IMR-90 (cell line): Measurements from ENCODE around the gene SSH2. TPM values are rescaled to one million over a fixed set of nuclear protein-coding genes. Genes with fewer than 3 reads are reported as not detected.

Source experiments
- ATAC-seq: fragments of 200-7000 bp; cut with Tn5 transposase; 2 replicates; pipeline ENCODE4 v1.9.1; 2020; ENCODE audit warnings: low read depth, mild to moderate bottlenecking, moderate library complexity
- BruUV-seq: library from RNA; stranded (reverse); fragments of 400-500 nt; replicated peaks from 2 replicates; lab custom pipeline; 2021; lab: Mats Ljungman, UMichigan
- CTCF ChIA-PET: fragments of 300-600 bp; formaldehyde crosslinking; extraction: SDS; loops from one replicate; lab custom pipeline; 2021; ENCODE audit warnings: antibody characterized with exemption; lab: Yijun Ruan, JAX
- POLR2A ChIA-PET: fragments of 300-600 bp; sonication (Branson Sonifier 250); formaldehyde crosslinking; loops from one replicate; lab custom pipeline; 2022; ENCODE audit warnings: antibody characterized with exemption; ENCODE audit not compliant: unreplicated experiment; lab: Charles Lee
- DNase-seq: peaks from one replicate; pipeline ENCODE4 v3.0.0; 2013
- H2AFZ ChIP-seq: replicated peaks from 2 replicates; pipeline ENCODE3; 2013; ENCODE audit warnings: low read length, mild to moderate bottlenecking; ENCODE audit not compliant: poor library complexity
- H2AK5ac ChIP-seq: 2 replicates; pipeline ENCODE4 v1.6.1; 2013; ENCODE audit warnings: low read depth, low read length, inconsistent platforms
- H2AK9ac ChIP-seq: replicated peaks from 2 replicates; pipeline ENCODE3; 2013; ENCODE audit warnings: mild to moderate bottlenecking, low read depth, low read length, moderate library complexity; ENCODE audit not compliant: poor library complexity
- H2BK120ac ChIP-seq: 2 replicates; pipeline ENCODE4 v1.6.1; 2013; ENCODE audit warnings: low read depth, low read length, inconsistent platforms
- H2BK15ac ChIP-seq: 3 replicates; pipeline ENCODE4 v1.6.1; 2013; ENCODE audit warnings: low read depth, low read length, inconsistent platforms
- H2BK20ac ChIP-seq: 2 replicates; pipeline ENCODE4 v1.6.1; 2013; ENCODE audit warnings: low read depth, mild to moderate bottlenecking, inconsistent platforms, low read length, moderate library complexity
- H2BK5ac ChIP-seq: 2 replicates; pipeline ENCODE4 v1.6.1; 2013; ENCODE audit warnings: mild to moderate bottlenecking, low read depth, low read length, inconsistent platforms; ENCODE audit not compliant: poor library complexity, severe bottlenecking
- H3K14ac ChIP-seq: replicated peaks from 2 replicates; pipeline ENCODE4 v1.6.1; 2013; ENCODE audit warnings: low read depth, low read length, inconsistent platforms
- H3K18ac ChIP-seq: 2 replicates; pipeline ENCODE4 v1.6.1; 2013; ENCODE audit warnings: low read depth, low read length, control low read depth
- H3K23ac ChIP-seq: 2 replicates; pipeline ENCODE4 v1.6.1; 2013; ENCODE audit warnings: low read depth, low read length, inconsistent platforms
- H3K27ac ChIP-seq: 2 replicates; pipeline ENCODE4 v1.5.1; 2013; ENCODE audit warnings: mild to moderate bottlenecking, control low read depth, low read length; ENCODE audit not compliant: insufficient read depth
- H3K27me3 ChIP-seq: 2 replicates; pipeline ENCODE4 v1.6.1; 2013; ENCODE audit warnings: low read length; ENCODE audit not compliant: control insufficient read depth, insufficient read depth
- H3K36me3 ChIP-seq: 2 replicates; pipeline ENCODE4 v1.6.1; 2013; ENCODE audit warnings: low read length, mixed read lengths; ENCODE audit not compliant: control insufficient read depth, insufficient read depth
- H3K4ac ChIP-seq: 2 replicates; pipeline ENCODE4 v1.6.1; 2013; ENCODE audit warnings: low read depth, low read length, inconsistent platforms
- H3K4me1 ChIP-seq: 2 replicates; pipeline ENCODE4 v1.6.1; 2013; ENCODE audit warnings: low read length, mixed read lengths; ENCODE audit not compliant: control insufficient read depth, insufficient read depth
- H3K4me2 ChIP-seq: 2 replicates; pipeline ENCODE4 v1.6.1; 2013; ENCODE audit warnings: low read depth, mild to moderate bottlenecking, control low read depth, low read length, moderate library complexity
- H3K4me3 ChIP-seq: 2 replicates; pipeline ENCODE4 v1.5.1; 2013; ENCODE audit warnings: low read depth, mild to moderate bottlenecking, control low read depth, low read length, moderate library complexity; ENCODE audit not compliant: insufficient read depth
- H3K56ac ChIP-seq: 2 replicates; pipeline ENCODE4 v1.6.1; 2013; ENCODE audit warnings: low read length, inconsistent platforms; ENCODE audit not compliant: insufficient read depth; ENCODE audit errors: extremely low read depth
- H3K79me1 ChIP-seq, 2 experiments: 2 replicates each; pipeline ENCODE4 v1.6.1; 2013; ENCODE audit warnings: low read length in 2 of 2, inconsistent platforms in 1 of 2, low read depth in 1 of 2
- H3K9ac ChIP-seq: 2 replicates; pipeline ENCODE4 v1.6.1; 2013; ENCODE audit warnings: low read depth, low read length, control low read depth
- H3K9me1 ChIP-seq: 2 replicates; pipeline ENCODE4 v1.6.1; 2013; ENCODE audit warnings: low read length, inconsistent platforms; ENCODE audit not compliant: insufficient read depth
- H3K9me3 ChIP-seq: 2 replicates; pipeline ENCODE4 v1.6.1; 2013; ENCODE audit warnings: low read length; ENCODE audit not compliant: control insufficient read depth, insufficient read depth
- H4K20me1 ChIP-seq: 2 replicates; pipeline ENCODE4 v1.6.1; 2013; ENCODE audit warnings: low read length, inconsistent platforms; ENCODE audit not compliant: insufficient read depth
- H4K5ac ChIP-seq: 2 replicates; pipeline ENCODE4 v1.6.1; 2013; ENCODE audit warnings: mild to moderate bottlenecking, low read depth, low read length, control low read depth
- H4K8ac ChIP-seq, 2 experiments: 2 replicates each; pipeline ENCODE4 v1.6.1; 2013; ENCODE audit warnings: low read depth in 2 of 2, low read length in 2 of 2, control low read depth in 1 of 2, inconsistent platforms in 1 of 2
- H4K91ac ChIP-seq: 2 replicates; pipeline ENCODE4 v1.6.1; 2013; ENCODE audit warnings: low read depth, low read length, inconsistent platforms; ENCODE audit not compliant: insufficient read depth
- BHLHE40 ChIP-seq: fragments of 150-350 bp; IDR thresholded peaks from 2 replicates; pipeline ENCODE4 v1.6.1; 2016; ENCODE audit warnings: mild to moderate bottlenecking, low read depth, low read length
- FOS ChIP-seq: fragments of 150-350 bp; IDR thresholded peaks from 2 replicates; pipeline ENCODE4 v1.6.1; 2016; ENCODE audit warnings: low read depth, low read length
- MAFK ChIP-seq: IDR thresholded peaks from 2 replicates; pipeline ENCODE4 v1.6.1; 2012; ENCODE audit warnings: low read depth, low read length, improper control_type of control experiment
- MAZ ChIP-seq: IDR thresholded peaks from 2 replicates; pipeline ENCODE4 v1.6.1; 2012; ENCODE audit warnings: low read depth, mild to moderate bottlenecking, low read length, improper control_type of control experiment, moderate library complexity, borderline replicate concordance
- MXI1 ChIP-seq: IDR thresholded peaks from 2 replicates; pipeline ENCODE4 v1.6.1; 2012; ENCODE audit warnings: low read depth, mild to moderate bottlenecking, low read length, moderate library complexity, borderline replicate concordance
- POLR2A ChIP-seq: IDR thresholded peaks from 2 replicates; pipeline ENCODE4 v1.6.1; 2012; ENCODE audit warnings: mild to moderate bottlenecking, low read depth, low read length
- RCOR1 ChIP-seq: IDR thresholded peaks from 2 replicates; pipeline ENCODE4 v1.6.1; 2012; ENCODE audit warnings: mild to moderate bottlenecking, low read length, improper control_type of control experiment; ENCODE audit not compliant: insufficient replicate concordance
- WGBS, 2 experiments: methylation state at CpG; one replicate each; pipeline versions ENCODE4 v1.1.5 to v1.1.7; 2013; ENCODE audit warnings: missing lambda C conversion rate in 2 of 2; ENCODE audit not compliant: insufficient read length in 1 of 2; ENCODE audit errors: extremely low coverage in 2 of 2; 5-methylcytosine and 5-hydroxymethylcytosine counted together
- dilution Hi-C: fragments of 300-500 bp; cut with HindIII; formaldehyde crosslinking; loops from one replicate; pipeline ENCODE4 v1.14.3; 2018; ENCODE audit warnings: low sequenced_read_pairs; ENCODE audit not compliant: unreplicated experiment
- in situ Hi-C: fragments of 300-500 bp; cut with MboI; formaldehyde crosslinking; loops from 3 replicates; pipeline ENCODE4 v1.14.3; 2019; ENCODE audit warnings: low sequenced_read_pairs, inconsistent platforms, mixed read lengths
- intact Hi-C: fragments of 100-400 bp; cut with micrococcal nuclease; formaldehyde crosslinking; loops from 2 replicates; pipeline ENCODE4 v1.10.0; 2022
- polyA plus RNA-seq, 3 experiments: library from polyadenylated mRNA; depleted of rRNA; stranded (reverse); fragments of >200 nt; gene quantifications; 2 replicates each; pipeline ENCODE4 v1.2.3, GENCODE V29; 2012; ENCODE audit warnings: low replicate concordance in 1 of 3
- total RNA-seq: library from RNA; depleted of rRNA; stranded (reverse); fragments of >200 nt; gene quantifications from 2 replicates; pipeline ENCODE4 v1.2.3, GENCODE V29; 2012

Gene SSH2
- total and polyA plus RNA-seq, 2 of the 4 experiments (the other 2 are of a cell fraction) = 9.3 TPM

GRCh38 chr17:29848737-29849136 is 81.3 kb downstream of the SSH2 start:
- H2AFZ ChIP-seq = no peak overlapping the region
- CTCF ChIA-PET = interaction anchor here (0.6 to 1.0 kb wide), 3 partner anchors 17 to 43 kb away, joined by 3 read pairs; no protein-coding TSS in a partner anchor
- H3K27ac ChIP-seq = no peak overlapping the region
- peak overlapping the region; percentile 1; the same call in 1 of the 2 replicates for H3K4ac ChIP-seq
- peaks cover 14% of the 10 kb centered on the region for H3K4me1 ChIP-seq
- no peak overlapping the region; the same call in 1 of the 2 replicates for H2BK20ac ChIP-seq
- no peaks in the 10 kb centered on the region for H3K27me3 ChIP-seq
- H2BK15ac ChIP-seq = peak overlapping the region; percentile 79; the same call in 2 of the 3 replicates
- TF ChIP-seq MAZ (no peak), BHLHE40 (peak; percentile 43; the same call in 1 of the 2 replicates), RCOR1 (no peak), MAFK (no peak; the same call in 1 of the 2 replicates), FOS (peak; percentile 47; the same call in 1 of the 2 replicates), POLR2A (no peak), MXI1 (no peak)
- peak; percentile 62 for ATAC-seq
- peaks cover 7% of the 10 kb centered on the region; the same call in 1 of the 2 replicates for H3K9me1 ChIP-seq
- H2AK9ac ChIP-seq = no peak overlapping the region
- H2BK120ac ChIP-seq = peak overlapping the region; percentile 26
- peak overlapping the region; percentile 12; the same call in 1 of the 2 replicates for H4K91ac ChIP-seq
- peak overlapping the region; percentile 37; the same call in 1 of the 2 replicates for H3K18ac ChIP-seq
- WGBS, 2 experiments = no CpG with 5 or more reads among the region's 3 CpGs
- H3K14ac ChIP-seq = peak overlapping the region; percentile 6; the same call in 1 of the 2 replicates
- BruUV-seq = no TSS peak
- H3K79me1 ChIP-seq = peaks cover 33 to 45% of the 10 kb centered on the region in 2 experiments
- H3K36me3 ChIP-seq = no peaks in the 10 kb centered on the region
- H3K56ac ChIP-seq = no peak overlapping the region
- POLR2A ChIA-PET = no interaction called here
- dilution Hi-C loops (no loop called here), in situ Hi-C loops (no loop called here), intact Hi-C loops (no loop called here)
- H4K20me1 ChIP-seq = no peaks in the 10 kb centered on the region
- no peaks in the 10 kb centered on the region for H3K9me3 ChIP-seq
- peak overlapping the region in 1 of 2 experiments; percentile 68; a peak in 3 of 4 replicates for H4K8ac ChIP-seq
- H3K4me2 ChIP-seq = no peak overlapping the region; the same call in 1 of the 2 replicates
- H2AK5ac ChIP-seq = peak overlapping the region; percentile 53
- DNase-seq = peak; percentile 81
- no peak overlapping the region for H3K9ac ChIP-seq
- H3K4me3 ChIP-seq = no peak overlapping the region
- peak overlapping the region; percentile 52 for H2BK5ac ChIP-seq
- peak overlapping the region; percentile 62; the same call in 1 of the 2 replicates for H4K5ac ChIP-seq
- peak overlapping the region; percentile 5; the same call in 1 of the 2 replicates for H3K23ac ChIP-seq
